GM12864 (cell line): ENCODE data around the gene ADAT1.

Experiments
- DNase-seq: peaks from one replicate; pipeline ENCODE4 v3.0.0-alpha.2; 2011; ENCODE audit warnings: low read depth
- H3K4me3 ChIP-seq: 2 replicates; pipeline ENCODE4 v1.5.1; 2011; ENCODE audit warnings: mild to moderate bottlenecking, low read depth, low read length, control low read depth
- TF ChIP-seq, protein P1 (sequence below): IDR thresholded peaks from 2 replicates; pipeline ENCODE4 v1.5.1; 2011; ENCODE audit warnings: low read depth, mild to moderate bottlenecking, moderate library complexity, low read length, control low read depth, inconsistent platforms; ENCODE audit errors: missing control alignments

ADAT1 gene, protein sequence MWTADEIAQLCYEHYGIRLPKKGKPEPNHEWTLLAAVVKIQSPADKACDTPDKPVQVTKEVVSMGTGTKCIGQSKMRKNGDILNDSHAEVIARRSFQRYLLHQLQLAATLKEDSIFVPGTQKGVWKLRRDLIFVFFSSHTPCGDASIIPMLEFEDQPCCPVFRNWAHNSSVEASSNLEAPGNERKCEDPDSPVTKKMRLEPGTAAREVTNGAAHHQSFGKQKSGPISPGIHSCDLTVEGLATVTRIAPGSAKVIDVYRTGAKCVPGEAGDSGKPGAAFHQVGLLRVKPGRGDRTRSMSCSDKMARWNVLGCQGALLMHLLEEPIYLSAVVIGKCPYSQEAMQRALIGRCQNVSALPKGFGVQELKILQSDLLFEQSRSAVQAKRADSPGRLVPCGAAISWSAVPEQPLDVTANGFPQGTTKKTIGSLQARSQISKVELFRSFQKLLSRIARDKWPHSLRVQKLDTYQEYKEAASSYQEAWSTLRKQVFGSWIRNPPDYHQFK

DNA sequence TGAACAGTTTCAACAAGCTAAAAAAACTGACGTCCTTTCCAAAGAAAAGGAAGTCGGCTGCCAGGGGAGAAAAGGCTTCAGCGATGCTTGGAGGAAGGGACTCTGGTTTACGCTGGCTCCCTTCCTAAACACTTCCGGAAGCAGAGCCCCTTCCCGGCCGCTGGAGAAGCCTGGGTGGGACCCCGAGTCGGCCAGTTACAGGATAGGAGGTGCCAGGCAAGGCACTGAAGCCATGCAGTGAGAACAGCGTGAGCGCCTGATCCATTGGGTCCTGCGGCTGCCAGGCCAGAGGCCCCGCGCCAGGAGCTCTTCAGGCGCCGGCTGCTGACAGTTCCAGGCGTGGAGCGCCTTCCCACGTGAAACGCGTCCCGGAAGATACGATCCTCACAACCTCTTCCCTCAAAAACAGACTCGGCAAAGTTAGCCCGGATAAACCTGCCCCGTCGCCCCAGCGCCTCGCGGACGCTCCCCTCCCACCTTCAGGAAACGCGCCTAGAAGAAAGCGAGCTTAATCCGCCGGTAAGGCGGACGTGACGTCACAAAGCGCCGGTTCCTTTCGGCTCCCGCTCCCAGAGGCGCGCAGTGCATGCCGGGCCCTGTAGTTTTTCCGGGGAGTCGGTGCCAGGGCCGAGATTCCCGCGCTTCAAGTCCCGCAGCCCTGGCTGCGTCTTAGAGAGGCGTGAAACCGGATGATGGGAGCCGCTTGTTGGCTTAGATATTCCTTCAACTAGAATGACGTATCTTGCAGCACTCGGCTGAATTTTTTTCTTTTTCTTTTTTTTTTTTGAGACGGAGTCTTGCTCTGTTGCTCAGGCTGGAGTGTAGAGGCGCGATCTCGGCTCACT lies at the start of gene ADAT1:
Gene ADAT1 (minus strand): TSS at position 521 of the 845 bp plus-strand sequence. CDS start 2,482 bp downstream, outside the sequence.
- H3K4me3 ChIP-seq = peak within 1 kb of the TSS; percentile 64
- TF ChIP-seq, protein P1, sequence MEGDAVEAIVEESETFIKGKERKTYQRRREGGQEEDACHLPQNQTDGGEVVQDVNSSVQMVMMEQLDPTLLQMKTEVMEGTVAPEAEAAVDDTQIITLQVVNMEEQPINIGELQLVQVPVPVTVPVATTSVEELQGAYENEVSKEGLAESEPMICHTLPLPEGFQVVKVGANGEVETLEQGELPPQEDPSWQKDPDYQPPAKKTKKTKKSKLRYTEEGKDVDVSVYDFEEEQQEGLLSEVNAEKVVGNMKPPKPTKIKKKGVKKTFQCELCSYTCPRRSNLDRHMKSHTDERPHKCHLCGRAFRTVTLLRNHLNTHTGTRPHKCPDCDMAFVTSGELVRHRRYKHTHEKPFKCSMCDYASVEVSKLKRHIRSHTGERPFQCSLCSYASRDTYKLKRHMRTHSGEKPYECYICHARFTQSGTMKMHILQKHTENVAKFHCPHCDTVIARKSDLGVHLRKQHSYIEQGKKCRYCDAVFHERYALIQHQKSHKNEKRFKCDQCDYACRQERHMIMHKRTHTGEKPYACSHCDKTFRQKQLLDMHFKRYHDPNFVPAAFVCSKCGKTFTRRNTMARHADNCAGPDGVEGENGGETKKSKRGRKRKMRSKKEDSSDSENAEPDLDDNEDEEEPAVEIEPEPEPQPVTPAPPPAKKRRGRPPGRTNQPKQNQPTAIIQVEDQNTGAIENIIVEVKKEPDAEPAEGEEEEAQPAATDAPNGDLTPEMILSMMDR = no peak
- peak; percentile 92 for DNase-seq

DNA sequence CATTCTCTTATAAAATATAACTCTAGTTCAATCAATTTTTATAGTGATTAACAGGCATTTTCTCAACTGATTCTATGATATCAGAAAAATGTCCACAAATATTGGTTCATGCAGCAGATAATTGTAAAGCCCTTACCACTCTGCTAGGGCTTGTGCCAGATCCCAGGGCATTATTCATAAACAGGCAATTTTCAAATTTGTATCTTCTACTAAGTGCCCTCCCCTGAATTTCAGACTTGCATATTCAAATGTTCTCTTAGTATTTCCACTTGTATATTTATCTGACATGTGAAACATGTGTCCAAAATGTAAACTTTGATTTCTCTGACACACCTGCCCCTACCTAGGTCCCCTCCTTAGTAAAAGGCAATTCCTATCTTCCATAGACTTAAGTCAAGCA lies 44.4 kb upstream of the ADAT1 start:
- no peak overlapping the region for H3K4me3 ChIP-seq
- TF ChIP-seq, protein P1 = no peak
- no peak for DNase-seq

DNA sequence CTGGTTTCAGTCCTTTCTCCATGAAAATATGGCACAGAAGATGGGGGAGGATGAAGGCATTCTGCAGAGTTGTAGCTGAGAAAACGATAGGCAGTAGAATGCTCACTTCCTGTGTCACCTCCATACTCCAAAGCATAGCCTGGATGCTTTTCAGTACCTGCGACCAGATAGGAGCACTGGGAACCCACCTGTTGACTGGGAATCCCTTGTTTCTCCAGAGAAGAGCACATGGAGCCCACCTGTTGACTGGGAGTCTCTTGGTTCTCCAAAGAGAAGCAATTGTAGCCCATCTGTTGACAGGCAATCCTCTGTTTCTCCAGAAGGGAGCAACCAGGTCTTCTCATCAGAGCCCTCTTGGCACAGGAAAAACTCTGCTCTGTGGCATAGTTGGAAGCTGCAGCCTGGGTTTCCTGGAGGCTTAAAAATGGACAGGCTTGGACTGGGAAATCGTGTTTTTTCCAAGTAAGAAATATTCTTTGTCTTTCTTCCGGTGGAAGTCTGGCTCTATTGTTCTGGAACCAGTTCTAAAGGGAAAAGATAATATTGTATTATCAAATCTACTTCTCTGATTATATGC lies 37.7 kb upstream of the ADAT1 start:
- no peak for DNase-seq
- TF ChIP-seq, protein P1 = no peak
- H3K4me3 ChIP-seq = no peak overlapping the region

DNA sequence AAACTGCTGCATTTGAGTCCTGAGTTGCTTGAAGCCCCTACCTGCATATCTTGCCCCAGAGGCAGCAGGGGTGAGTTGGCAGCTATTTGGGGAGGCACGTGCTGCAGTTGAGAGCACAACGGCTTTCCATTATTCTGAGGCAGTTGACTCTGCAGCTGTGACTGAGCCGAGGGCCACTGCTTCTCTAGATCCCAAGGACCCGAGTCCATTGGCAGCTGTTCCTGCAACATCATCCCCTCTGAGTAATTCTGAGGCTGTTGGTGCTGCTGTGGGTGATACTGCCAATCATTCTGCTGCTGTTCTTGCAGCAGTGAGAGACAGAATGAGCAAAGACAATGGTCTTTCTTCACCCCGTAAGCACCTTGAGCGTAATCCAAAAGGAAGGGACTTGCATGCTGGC lies 37.2 kb upstream of the ADAT1 start:
- no peak overlapping the region for H3K4me3 ChIP-seq
- TF ChIP-seq, protein P1 = no peak
- DNase-seq = no peak

DNA sequence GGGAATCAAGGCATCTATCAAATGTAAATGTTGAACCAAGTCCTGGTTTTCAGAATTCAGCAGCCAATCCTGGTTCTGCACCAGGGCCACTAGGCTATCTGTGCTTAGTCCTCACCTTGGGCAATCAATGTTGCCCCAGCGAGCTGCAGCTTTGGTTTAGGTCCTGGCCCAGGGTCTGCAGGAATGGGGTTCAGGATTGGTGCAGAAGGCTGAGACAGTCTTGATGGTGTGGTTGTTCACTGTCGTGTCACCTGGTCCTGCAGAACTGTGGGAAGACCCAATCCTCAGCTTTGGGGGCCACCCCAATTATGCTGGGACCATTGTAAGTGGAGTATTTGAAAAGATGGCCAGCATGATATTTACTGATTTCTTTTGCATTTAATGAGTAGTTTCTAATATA lies 35.1 kb upstream of the ADAT1 start:
- TF ChIP-seq, protein P1 = no peak
- H3K4me3 ChIP-seq = no peak overlapping the region
- DNase-seq = no peak

DNA sequence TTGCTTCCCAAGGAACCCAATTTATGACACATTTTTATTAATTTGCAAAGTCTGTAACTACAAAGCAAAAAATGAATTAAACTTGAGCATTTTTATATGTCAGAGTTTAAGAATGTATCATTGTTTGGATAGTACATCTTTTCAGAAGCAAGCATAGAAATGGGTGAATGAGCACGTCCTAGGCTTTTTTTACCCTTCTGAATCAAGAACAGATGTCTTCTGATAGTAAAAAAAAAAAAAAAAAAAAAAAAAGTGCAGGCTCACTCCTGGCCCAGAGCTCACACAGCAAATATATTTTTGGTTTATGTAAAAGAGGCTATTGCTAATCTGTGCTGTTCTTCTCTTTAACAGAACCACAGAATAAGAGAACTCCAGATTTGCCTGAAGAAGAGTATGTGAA lies 30.8 kb upstream of the ADAT1 start:
- H3K4me3 ChIP-seq = no peak overlapping the region
- DNase-seq = no peak
- TF ChIP-seq, protein P1 = no peak
